ENCODE results near the gene BCAP29.

The BCAP29 gene

DNA sequence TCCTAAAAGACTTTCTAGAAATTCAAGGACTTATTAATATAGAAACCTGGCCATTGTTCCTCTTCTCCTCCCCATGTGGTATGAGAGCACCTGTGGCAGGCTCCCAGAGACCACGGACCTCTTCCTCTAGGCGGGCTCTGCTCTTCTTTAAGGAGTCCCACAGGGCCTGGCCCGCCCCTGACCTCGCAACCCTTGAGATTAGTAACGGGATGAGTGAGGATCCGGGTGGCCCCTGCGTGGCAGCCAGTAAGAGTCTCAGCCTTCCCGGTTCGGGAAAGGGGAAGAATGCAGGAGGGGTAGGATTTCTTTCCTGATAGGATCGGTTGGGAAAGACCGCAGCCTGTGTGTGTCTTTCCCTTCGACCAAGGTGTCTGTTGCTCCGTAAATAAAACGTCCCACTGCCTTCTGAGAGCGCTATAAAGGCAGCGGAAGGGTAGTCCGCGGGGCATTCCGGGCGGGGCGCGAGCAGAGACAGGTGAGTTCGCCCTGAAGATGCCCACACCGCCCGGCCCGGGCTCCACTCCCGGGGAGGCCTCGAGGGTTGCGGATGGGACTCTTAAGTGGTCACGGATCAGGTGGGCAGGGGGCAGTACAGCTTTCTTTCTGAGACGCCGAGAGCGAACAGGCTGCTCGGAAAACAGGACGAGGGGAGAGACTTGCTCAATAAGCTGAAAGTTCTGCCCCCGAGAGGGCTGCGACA, 80.5 kb downstream of the BCAP29 start, which contains the start of gene SLC26A4:
Gene SLC26A4, plus strand, starts transcription at position 448 of the 700 bp plus-strand sequence. CDS start 814 bp downstream, outside the sequence.
- Histone ChIP-seq H3K4me3 (peak within 1 kb of the TSS; percentile 18 to 43 (median 24)), H3K27ac (no peak within 1 kb of the TSS)

DNA sequence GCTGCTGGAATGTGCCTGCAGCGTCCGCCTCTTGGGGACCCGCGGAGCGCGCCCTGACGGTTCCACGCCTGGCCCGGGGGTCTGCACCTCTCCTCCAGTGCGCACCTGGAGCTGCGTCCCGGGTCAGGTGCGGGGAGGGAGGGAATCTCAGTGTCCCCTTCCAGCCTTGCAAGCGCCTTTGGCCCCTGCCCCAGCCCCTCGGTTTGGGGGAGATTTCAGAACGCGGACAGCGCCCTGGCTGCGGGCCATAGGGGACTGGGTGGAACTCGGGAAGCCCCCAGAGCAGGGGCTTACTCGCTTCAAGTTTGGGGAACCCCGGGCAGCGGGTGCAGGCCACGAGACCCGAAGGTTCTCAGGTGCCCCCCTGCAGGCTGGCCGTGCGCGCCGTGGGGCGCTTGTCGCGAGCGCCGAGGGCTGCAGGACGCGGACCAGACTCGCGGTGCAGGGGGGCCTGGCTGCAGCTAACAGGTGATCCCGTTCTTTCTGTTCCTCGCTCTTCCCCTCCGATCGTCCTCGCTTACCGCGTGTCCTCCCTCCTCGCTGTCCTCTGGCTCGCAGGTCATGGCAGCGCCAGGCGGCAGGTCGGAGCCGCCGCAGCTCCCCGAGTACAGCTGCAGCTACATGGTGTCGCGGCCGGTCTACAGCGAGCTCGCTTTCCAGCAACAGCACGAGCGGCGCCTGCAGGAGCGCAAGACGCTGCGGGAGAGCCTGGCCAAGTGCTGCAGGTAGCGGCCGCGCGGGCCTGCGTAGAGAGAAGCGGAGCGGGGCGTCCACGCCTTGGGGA, 81.2 kb downstream of the BCAP29 start:
- H3K4me3 ChIP-seq, result peak overlapping the region; percentile 18 to 43 (median 24)
- no peak overlapping the region for H3K27ac ChIP-seq

- Histone ChIP-seq H3K27ac (no peak overlapping the region), H3K4me3 (peak overlapping the region; percentile 18 to 43 (median 24))
These were observed 81.9 kb downstream of the BCAP29 start for GRCh38 chr7:107661865-107662379.

DNA sequence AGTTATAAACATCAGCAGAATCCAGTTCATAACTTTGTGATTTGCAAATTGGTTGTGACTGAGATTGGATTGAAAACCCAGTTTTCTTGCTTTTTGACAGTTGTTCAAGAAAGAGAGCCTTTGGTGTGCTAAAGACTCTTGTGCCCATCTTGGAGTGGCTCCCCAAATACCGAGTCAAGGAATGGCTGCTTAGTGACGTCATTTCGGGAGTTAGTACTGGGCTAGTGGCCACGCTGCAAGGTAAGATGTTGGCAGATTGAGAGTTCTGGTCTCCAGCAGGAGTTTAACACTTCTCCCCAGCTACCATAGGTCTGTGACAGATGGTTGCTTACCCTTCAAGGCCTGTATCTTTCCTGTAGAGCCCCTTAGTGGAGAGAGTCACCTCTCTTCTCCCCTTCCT, 83.2 kb downstream of the BCAP29 start:
- H3K4me3 ChIP-seq, result no peak overlapping the region
- no peak overlapping the region for H3K27ac ChIP-seq

GRCh38 chr7:107666790-107667189, 86.7 kb downstream of the BCAP29 start:
- Histone ChIP-seq H3K4me3 (no peak overlapping the region), H3K27ac (no peak overlapping the region)

- no peak overlapping the region for H3K4me3 ChIP-seq
- H3K27ac ChIP-seq, result no peak overlapping the region
These were observed 87.3 kb downstream of the BCAP29 start for GRCh38 chr7:107667341-107667740.

- no peak overlapping the region for H3K27ac ChIP-seq
- H3K4me3 ChIP-seq, result no peak overlapping the region
These were observed 88.2 kb downstream of the BCAP29 start for GRCh38 chr7:107668296-107668695.

All from skin epidermis (tissue), 12 donors.